Measurements from ENCODE around the gene TSSK2.

Gene TSSK2

GRCh38 chr22:19108807-19109197, 22.3 kb upstream of the TSSK2 start:
- ChIA-PET POLR2A (interaction anchor here (0.7 to 1.0 kb wide), 2 partner anchors 8 to 36 kb away, joined by 3 to 8 read pairs; partner anchors contain the start of gene ESS2), CTCF (interaction anchor here (0.8 kb wide), 1 partner anchor 9 kb away, joined by 3 read pairs; no protein-coding TSS in a partner anchor)
- H3K4me3 ChIP-seq (ENCODE audit: low read depth, low read length), result no peak overlapping the region
- H3K36me3 ChIP-seq (ENCODE audit: control insufficient read depth in 2 of 2, insufficient read depth in 1 of 2, low read length in 2 of 2), result peaks cover 0 to 10% of the 10 kb centered on the region in 2 experiments; a peak in 1 of 3 replicates
- H3K27ac ChIP-seq (ENCODE audit: extremely low read depth, low read depth, low read length), result no peak overlapping the region
- peaks cover 9% of the 10 kb centered on the region for H3K4me1 ChIP-seq (ENCODE audit: control insufficient read depth, insufficient read depth, low read length)
- H3K9me3 ChIP-seq (ENCODE audit: control insufficient read depth, insufficient read depth, low read depth, low read length), result no peaks in the 10 kb centered on the region
- TF ChIP-seq, protein P1, sequence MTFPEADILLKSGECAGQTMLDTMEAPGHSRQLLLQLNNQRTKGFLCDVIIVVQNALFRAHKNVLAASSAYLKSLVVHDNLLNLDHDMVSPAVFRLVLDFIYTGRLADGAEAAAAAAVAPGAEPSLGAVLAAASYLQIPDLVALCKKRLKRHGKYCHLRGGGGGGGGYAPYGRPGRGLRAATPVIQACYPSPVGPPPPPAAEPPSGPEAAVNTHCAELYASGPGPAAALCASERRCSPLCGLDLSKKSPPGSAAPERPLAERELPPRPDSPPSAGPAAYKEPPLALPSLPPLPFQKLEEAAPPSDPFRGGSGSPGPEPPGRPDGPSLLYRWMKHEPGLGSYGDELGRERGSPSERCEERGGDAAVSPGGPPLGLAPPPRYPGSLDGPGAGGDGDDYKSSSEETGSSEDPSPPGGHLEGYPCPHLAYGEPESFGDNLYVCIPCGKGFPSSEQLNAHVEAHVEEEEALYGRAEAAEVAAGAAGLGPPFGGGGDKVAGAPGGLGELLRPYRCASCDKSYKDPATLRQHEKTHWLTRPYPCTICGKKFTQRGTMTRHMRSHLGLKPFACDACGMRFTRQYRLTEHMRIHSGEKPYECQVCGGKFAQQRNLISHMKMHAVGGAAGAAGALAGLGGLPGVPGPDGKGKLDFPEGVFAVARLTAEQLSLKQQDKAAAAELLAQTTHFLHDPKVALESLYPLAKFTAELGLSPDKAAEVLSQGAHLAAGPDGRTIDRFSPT (tag by site-specific recombination; IDR thresholded peaks at IDR 0.05), result no peak
- TF ChIP-seq, protein P2, sequence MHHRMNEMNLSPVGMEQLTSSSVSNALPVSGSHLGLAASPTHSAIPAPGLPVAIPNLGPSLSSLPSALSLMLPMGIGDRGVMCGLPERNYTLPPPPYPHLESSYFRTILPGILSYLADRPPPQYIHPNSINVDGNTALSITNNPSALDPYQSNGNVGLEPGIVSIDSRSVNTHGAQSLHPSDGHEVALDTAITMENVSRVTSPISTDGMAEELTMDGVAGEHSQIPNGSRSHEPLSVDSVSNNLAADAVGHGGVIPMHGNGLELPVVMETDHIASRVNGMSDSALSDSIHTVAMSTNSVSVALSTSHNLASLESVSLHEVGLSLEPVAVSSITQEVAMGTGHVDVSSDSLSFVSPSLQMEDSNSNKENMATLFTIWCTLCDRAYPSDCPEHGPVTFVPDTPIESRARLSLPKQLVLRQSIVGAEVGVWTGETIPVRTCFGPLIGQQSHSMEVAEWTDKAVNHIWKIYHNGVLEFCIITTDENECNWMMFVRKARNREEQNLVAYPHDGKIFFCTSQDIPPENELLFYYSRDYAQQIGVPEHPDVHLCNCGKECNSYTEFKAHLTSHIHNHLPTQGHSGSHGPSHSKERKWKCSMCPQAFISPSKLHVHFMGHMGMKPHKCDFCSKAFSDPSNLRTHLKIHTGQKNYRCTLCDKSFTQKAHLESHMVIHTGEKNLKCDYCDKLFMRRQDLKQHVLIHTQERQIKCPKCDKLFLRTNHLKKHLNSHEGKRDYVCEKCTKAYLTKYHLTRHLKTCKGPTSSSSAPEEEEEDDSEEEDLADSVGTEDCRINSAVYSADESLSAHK (tag by site-specific recombination; IDR thresholded peaks at IDR 0.05), result 0 out of 2 replicates have a peak, but pooled peaks have one; percentile 9

GRCh38 chr22:19109198-19110063, 21.7 kb upstream of the TSSK2 start:
- Histone ChIP-seq H3K9me3 (ENCODE audit: control insufficient read depth, insufficient read depth, low read depth, low read length) (no peaks in the 10 kb centered on the region), H3K4me3 (ENCODE audit: low read depth, low read length) (no peak overlapping the region), H3K27ac (ENCODE audit: extremely low read depth, low read depth, low read length) (no peak overlapping the region), H3K4me1 (ENCODE audit: control insufficient read depth, insufficient read depth, low read length) (peaks cover 3% of the 10 kb centered on the region), H3K36me3 (ENCODE audit: control insufficient read depth in 2 of 2, insufficient read depth in 1 of 2, low read length in 2 of 2) (peaks cover 0 to 11% of the 10 kb centered on the region in 2 experiments; a peak in 1 of 3 replicates)
- ChIA-PET POLR2A (interaction anchor here (2.4 kb wide), 1 partner anchor 13 kb away, joined by 17 read pairs; the partner anchor contains the start of gene DGCR2), CTCF (interaction anchor here (0.6 kb wide), 1 partner anchor 56 kb away, joined by 3 read pairs; no protein-coding TSS in a partner anchor)
- no peak for TF ChIP-seq KLF9 (tag by site-specific recombination; IDR thresholded peaks at IDR 0.05; ENCODE audit: low read depth)
- peak; percentile 21; the same call in 1 of the 2 replicates for TF ChIP-seq ZNF660 (tag by site-specific recombination; IDR thresholded peaks at IDR 0.05)
- no peak for TF ChIP-seq ZNF184 (tag by site-specific recombination; IDR thresholded peaks at IDR 0.05)
- TF ChIP-seq, protein P3, sequence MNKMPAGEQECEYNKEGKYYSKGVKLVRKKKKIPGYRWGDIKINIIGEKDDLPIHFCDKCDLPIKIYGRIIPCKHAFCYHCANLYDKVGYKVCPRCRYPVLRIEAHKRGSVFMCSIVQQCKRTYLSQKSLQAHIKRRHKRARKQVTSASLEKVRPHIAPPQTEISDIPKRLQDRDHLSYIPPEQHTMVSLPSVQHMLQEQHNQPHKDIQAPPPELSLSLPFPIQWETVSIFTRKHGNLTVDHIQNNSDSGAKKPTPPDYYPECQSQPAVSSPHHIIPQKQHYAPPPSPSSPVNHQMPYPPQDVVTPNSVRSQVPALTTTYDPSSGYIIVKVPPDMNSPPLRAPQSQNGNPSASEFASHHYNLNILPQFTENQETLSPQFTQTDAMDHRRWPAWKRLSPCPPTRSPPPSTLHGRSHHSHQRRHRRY (tag by site-specific recombination; IDR thresholded peaks at IDR 0.05), result no peak
- TF ChIP-seq, protein P4, sequence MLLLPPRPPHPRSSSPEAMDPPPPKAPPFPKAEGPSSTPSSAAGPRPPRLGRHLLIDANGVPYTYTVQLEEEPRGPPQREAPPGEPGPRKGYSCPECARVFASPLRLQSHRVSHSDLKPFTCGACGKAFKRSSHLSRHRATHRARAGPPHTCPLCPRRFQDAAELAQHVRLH (tag by site-specific recombination; IDR thresholded peaks at IDR 0.05), result no peak
- TF ChIP-seq ZNF76 (tag by site-specific recombination; IDR thresholded peaks at IDR 0.05; ENCODE audit: borderline replicate concordance, low read depth), result no peak
- no peak for TF ChIP-seq ZEB2 (tag by site-specific recombination; IDR thresholded peaks at IDR 0.05)
- TF ChIP-seq ZNF600 (tag by site-specific recombination; IDR thresholded peaks at IDR 0.05), result peak; percentile 55; the same call in 1 of the 2 replicates
- TF ChIP-seq SCRT2 (tag by site-specific recombination; IDR thresholded peaks at IDR 0.05), result peak; percentile 37; the same call in 1 of the 2 replicates
- no peak for TF ChIP-seq ZNF837 (tag by site-specific recombination; IDR thresholded peaks at IDR 0.05)
- TF ChIP-seq OVOL3 (tag by site-specific recombination; IDR thresholded peaks at IDR 0.05), result no peak
- peak; percentile 55; the same call in 1 of the 2 replicates for TF ChIP-seq ZNF366 (tag by site-specific recombination; conservative IDR thresholded peaks at IDR 0.05)
- TF ChIP-seq FEZF1 (tag by site-specific recombination; IDR thresholded peaks at IDR 0.05), result no peak
- peak; percentile 23; the same call in 1 of the 2 replicates for TF ChIP-seq ZBTB17 (tag by site-specific recombination; IDR thresholded peaks at IDR 0.05)
- no peak for TF ChIP-seq KLF8 (tag by site-specific recombination; IDR thresholded peaks at IDR 0.05)
- TF ChIP-seq ZFP37 (tag by site-specific recombination; IDR thresholded peaks at IDR 0.05), result no peak
- TF ChIP-seq CTCF (tag by site-specific recombination; IDR thresholded peaks at IDR 0.05), result no peak
- 0 out of 2 replicates have a peak, but pooled peaks have one; percentile 20 for TF ChIP-seq ZBTB44 (tag by site-specific recombination; IDR thresholded peaks at IDR 0.05)
- no peak for TF ChIP-seq ZNF558 (tag by site-specific recombination; IDR thresholded peaks at IDR 0.05)
